Osteocyte (in vitro differentiated cells): Measurements from ENCODE around the gene EPHA6. TPM values are rescaled to one million over a fixed set of nuclear protein-coding genes. Genes with fewer than 3 reads are reported as not detected.

ENCODE experiments used
- DNase-seq: peaks from one replicate; pipeline ENCODE4 v3.0.0; 2021; ENCODE audit warnings: mixed read lengths; ENCODE audit not compliant: unreplicated experiment; ENCODE audit errors: extremely low spot score
- H3K27ac Mint-ChIP-seq: one replicate; pipeline ENCODE4 v1.8.0; 2021; ENCODE audit warnings: mild to moderate bottlenecking, mixed read lengths; ENCODE audit not compliant: unreplicated experiment
- H3K27me3 Mint-ChIP-seq: one replicate; pipeline ENCODE4 v1.8.0; 2021; ENCODE audit warnings: mixed read lengths; ENCODE audit not compliant: unreplicated experiment
- H3K36me3 Mint-ChIP-seq: one replicate; pipeline ENCODE4 v1.8.0; 2021; ENCODE audit warnings: mixed read lengths; ENCODE audit not compliant: unreplicated experiment
- H3K4me1 Mint-ChIP-seq: one replicate; pipeline ENCODE4 v1.8.0; 2021; ENCODE audit warnings: mixed read lengths; ENCODE audit not compliant: unreplicated experiment
- H3K4me3 Mint-ChIP-seq: one replicate; pipeline ENCODE4 v1.8.0; 2021; ENCODE audit warnings: mild to moderate bottlenecking, moderate library complexity, mixed read lengths; ENCODE audit not compliant: unreplicated experiment
- H3K9me3 Mint-ChIP-seq: one replicate; pipeline ENCODE4 v1.8.0; 2021; ENCODE audit warnings: mixed read lengths; ENCODE audit not compliant: unreplicated experiment
- CTCF ChIP-seq: fragments of 200-600 bp; sonication (generic); IDR thresholded peaks from 2 replicates; pipeline ENCODE4 v1.5.0; 2021; ENCODE audit warnings: antibody characterized with exemption, mild to moderate bottlenecking, moderate library complexity
- total RNA-seq: library from RNA; stranded (reverse); gene quantifications from 2 replicates; pipeline ENCODE4 v1.2.1, GENCODE V29; 2021

The EPHA6 gene
- total RNA-seq, 1 donor from 2014 or later, result 0.51 TPM

DNA sequence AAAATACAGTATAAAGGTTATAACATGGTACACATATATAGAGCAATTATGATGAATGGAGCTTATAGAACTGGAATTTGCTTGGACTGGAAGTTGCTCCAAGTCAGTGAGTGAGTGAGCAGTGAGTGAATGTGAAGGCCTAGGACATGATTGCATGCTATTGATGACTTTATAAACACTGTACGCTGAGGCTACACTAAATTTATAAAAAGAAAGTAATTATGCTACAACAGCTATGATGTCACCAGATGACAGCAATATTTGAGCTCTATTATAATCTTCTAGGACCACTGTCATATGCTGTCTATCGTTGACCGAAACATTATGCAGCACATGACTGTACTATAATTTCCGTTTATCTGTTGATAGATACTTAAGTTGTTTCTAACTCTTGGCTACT is 463.3 kb downstream of the EPHA6 start:
- no peaks in the 10 kb centered on the region for H3K4me1 Mint-ChIP-seq
- no peak overlapping the region for H3K4me3 Mint-ChIP-seq

GRCh38 chr3:97278506-97278905 is 464.1 kb downstream of the EPHA6 start:
- Mint-ChIP-seq H3K36me3 (no peaks in the 10 kb centered on the region), H3K27ac (no peak overlapping the region), H3K4me1 (no peaks in the 10 kb centered on the region), H3K4me3 (no peak overlapping the region), H3K27me3 (no peaks in the 10 kb centered on the region), H3K9me3 (peaks cover 4% of the 10 kb centered on the region)
- no peak for TF ChIP-seq CTCF
- DNase-seq, result no peak

More for the DNA sequence above, 463.3 kb downstream of the EPHA6 start:
- no peaks in the 10 kb centered on the region for H3K36me3 Mint-ChIP-seq
- no peak overlapping the region for H3K27ac Mint-ChIP-seq
- peaks cover 4% of the 10 kb centered on the region for H3K9me3 Mint-ChIP-seq
- TF ChIP-seq CTCF, result no peak
- H3K27me3 Mint-ChIP-seq, result no peaks in the 10 kb centered on the region
- no peak for DNase-seq

- no peak for DNase-seq
- Mint-ChIP-seq H3K4me1 (no peaks in the 10 kb centered on the region), H3K9me3 (peaks cover 31% of the 10 kb centered on the region), H3K27me3 (no peaks in the 10 kb centered on the region), H3K36me3 (no peaks in the 10 kb centered on the region), H3K27ac (no peak overlapping the region), H3K4me3 (no peak overlapping the region)
- no peak for TF ChIP-seq CTCF
These were observed 477.5 kb downstream of the EPHA6 start for GRCh38 chr3:97291901-97292300.

DNA sequence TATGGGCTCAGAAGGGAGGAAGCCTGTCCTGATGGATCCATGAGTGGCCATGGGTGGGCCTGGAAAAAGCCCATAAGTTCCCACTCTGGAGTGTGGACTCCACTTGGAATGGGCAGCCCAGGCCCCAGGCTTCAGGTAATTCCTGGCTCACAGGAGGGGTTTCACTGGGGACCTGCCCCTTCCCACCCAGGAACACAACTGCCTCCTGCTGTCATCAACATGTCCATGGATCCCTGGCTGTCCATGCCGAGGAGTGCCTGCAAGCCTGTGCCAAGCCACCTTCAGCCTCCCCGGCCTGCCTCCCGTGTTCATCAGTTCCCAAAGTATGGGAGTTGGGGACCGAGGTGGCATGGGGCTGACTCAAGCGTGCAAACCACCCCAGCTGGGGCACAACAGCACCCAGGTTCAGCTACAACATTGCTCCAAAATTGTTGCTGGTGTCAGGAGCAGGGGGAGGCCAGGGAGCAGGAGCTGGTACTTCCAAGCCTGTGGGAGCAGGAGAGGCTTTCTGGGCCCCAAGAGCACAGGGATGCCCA is 479.3 kb downstream of the EPHA6 start:
- no peak for TF ChIP-seq CTCF

GRCh38 chr3:97297032-97297431 is 482.6 kb downstream of the EPHA6 start:
- Mint-ChIP-seq H3K27ac (no peak overlapping the region), H3K9me3 (peaks cover 21% of the 10 kb centered on the region), H3K4me3 (no peak overlapping the region), H3K36me3 (no peaks in the 10 kb centered on the region), H3K27me3 (no peaks in the 10 kb centered on the region), H3K4me1 (no peaks in the 10 kb centered on the region)
- TF ChIP-seq CTCF, result no peak
- DNase-seq, result no peak

More for the DNA sequence above, 479.3 kb downstream of the EPHA6 start:
- no peak for DNase-seq
- no peaks in the 10 kb centered on the region for H3K27me3 Mint-ChIP-seq
- H3K9me3 Mint-ChIP-seq, result peaks cover 35% of the 10 kb centered on the region
- H3K36me3 Mint-ChIP-seq, result no peaks in the 10 kb centered on the region
- H3K27ac Mint-ChIP-seq, result no peak overlapping the region
- no peak overlapping the region for H3K4me3 Mint-ChIP-seq
- H3K4me1 Mint-ChIP-seq, result no peaks in the 10 kb centered on the region
